GM21619 (cell line): ENCODE results near the gene UQCC3.
"Not testable (repeated sequence)": the region's sequence is repeated elsewhere in the genome, so short reads cannot be mapped to it uniquely, and the experiment has no call there.

ENCODE experiments used
- ATAC-seq: cut with Tn5 transposase; IDR thresholded peaks from one replicate; pipeline ENCODE4 v1.9.1; 2021; ENCODE audit not compliant: unreplicated experiment

Gene UQCC3

GRCh38 chr11:62702246-62702645, 30.8 kb downstream of the UQCC3 start:
- no peak for ATAC-seq

- not testable (repeated sequence) for ATAC-seq
Observed at GRCh38 chr11:62703921-62704320, 32.4 kb downstream of the UQCC3 start.

- no peak for ATAC-seq
Observed at GRCh38 chr11:62705413-62705812, 33.9 kb downstream of the UQCC3 start.

GRCh38 chr11:62705880-62706849, 34.7 kb downstream of the UQCC3 start:
- peak; percentile 46 for ATAC-seq

- ATAC-seq, result no peak
Observed at GRCh38 chr11:62706850-62707247, 35.4 kb downstream of the UQCC3 start.

GRCh38 chr11:62707277-62707861, 35.9 kb downstream of the UQCC3 start, which contains the start of the genes BSCL2 and GNG3:
BSCL2 (minus strand) TSS chr11:62707424; CDS start chr11:62707195, 229 bp downstream.
GNG3 (plus strand) TSS chr11:62707676; CDS start chr11:62708296, 620 bp downstream.
- ATAC-seq, result no peak

- no peak for ATAC-seq
Observed at GRCh38 chr11:62708392-62708791, 36.9 kb downstream of the UQCC3 start.

- ATAC-seq, result no peak
Observed at GRCh38 chr11:62708793-62709192, 37.3 kb downstream of the UQCC3 start.

GRCh38 chr11:62709247-62710000, 38.0 kb downstream of the UQCC3 start:
- ATAC-seq, result peak; percentile 62

GRCh38 chr11:62710001-62710345, 38.5 kb downstream of the UQCC3 start:
- ATAC-seq, result no peak

- no peak for ATAC-seq
Observed at GRCh38 chr11:62712276-62712812, 40.9 kb downstream of the UQCC3 start.

GRCh38 chr11:62712861-62713260, 41.4 kb downstream of the UQCC3 start:
- ATAC-seq, result no peak

GRCh38 chr11:62713343-62713742, 41.9 kb downstream of the UQCC3 start:
- no peak for ATAC-seq

GRCh38 chr11:62715150-62716130, 44.0 kb downstream of the UQCC3 start:
- no peak for ATAC-seq

- ATAC-seq, result no peak
Observed at GRCh38 chr11:62716206-62716605, 44.7 kb downstream of the UQCC3 start.

GRCh38 chr11:62716816-62717215, 45.3 kb downstream of the UQCC3 start:
- no peak for ATAC-seq

GRCh38 chr11:62719302-62719978, 48.0 kb downstream of the UQCC3 start:
- no peak for ATAC-seq

GRCh38 chr11:62721994-62722393, 50.5 kb downstream of the UQCC3 start:
- no peak for ATAC-seq
